ENCODE results near the gene HSPB6.
"Not testable (repeated sequence)": the region's sequence is repeated elsewhere in the genome, so short reads cannot be mapped to it uniquely, and the experiment has no call there.

Gene HSPB6, protein sequence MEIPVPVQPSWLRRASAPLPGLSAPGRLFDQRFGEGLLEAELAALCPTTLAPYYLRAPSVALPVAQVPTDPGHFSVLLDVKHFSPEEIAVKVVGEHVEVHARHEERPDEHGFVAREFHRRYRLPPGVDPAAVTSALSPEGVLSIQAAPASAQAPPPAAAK

DNA sequence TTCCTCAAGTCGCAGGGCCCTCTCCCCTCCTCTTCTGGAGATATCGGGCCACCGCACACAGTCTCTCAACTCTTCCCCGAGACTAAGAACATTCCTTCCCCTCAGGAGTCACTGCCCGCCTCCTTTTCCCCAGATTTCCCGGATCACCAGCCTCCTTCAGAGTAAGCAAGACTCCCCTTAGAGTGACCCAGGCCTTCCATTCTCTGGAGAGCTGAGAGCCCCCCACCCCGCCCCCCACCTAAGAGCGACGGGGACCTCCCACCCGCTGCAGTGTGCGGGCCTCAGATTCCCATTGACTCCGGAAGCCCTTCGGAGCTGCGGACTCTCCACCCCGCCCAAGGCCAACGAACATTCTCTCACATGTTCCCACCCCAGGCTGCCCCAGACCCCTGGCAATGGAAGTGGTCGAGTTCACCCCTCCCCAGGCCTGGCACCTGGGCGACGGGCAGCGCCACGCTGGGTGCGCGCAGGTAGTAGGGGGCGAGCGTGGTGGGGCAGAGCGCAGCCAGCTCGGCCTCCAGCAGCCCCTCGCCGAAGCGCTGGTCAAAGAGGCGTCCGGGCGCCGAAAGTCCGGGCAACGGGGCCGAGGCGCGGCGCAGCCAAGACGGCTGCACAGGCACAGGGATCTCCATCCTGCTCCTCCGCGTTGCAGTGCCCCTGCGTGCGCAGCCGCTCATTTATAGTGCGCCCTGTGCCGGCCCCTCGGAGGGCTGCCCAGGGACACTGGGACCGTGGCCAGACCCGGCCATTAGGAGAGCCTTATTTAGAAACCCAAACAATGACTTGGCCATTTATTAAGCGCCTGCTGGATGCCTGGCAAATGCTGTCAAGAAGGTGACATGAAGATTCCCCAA, at the start of gene HSPB6:
TSS of gene HSPB6 (minus strand) at position 653 of the 854 bp plus-strand sequence. CDS start at position 632, 21 bp downstream.
- Histone ChIP-seq H3K9ac (ENCODE audit: low read depth, low read length) (peak within 1 kb of the TSS; percentile 95), H3K36me3 (ENCODE audit: insufficient read depth, low read length) (no peaks in the 10 kb centered on the region), H3K4me1 (ENCODE audit: insufficient read depth, low read length) (peaks cover 3% of the 10 kb centered on the region; the same call in 1 of the 2 replicates), H3K9me3 (ENCODE audit: control insufficient read depth, insufficient read depth, low read length) (no peaks in the 10 kb centered on the region)

DNA sequence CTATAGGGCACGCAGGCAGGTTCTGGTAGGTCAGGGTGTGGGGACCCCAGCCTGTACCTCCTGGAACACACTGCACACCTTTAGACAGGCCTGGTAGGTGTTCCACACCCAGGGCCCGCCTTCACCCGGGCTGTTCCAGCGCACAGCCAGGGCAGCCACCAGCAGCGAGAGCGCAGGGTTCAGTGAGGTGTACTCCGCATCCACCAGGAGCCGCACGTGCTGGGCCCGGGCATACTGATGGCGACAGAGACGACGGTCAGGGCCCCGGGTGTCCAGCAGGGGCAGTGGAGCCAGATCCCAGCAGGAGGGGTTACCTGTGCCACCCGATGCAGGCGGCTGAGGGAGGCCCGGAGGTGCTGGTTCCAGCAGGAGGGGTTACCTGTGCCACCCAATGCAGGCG, 49.8 kb upstream of the HSPB6 start:
- Histone ChIP-seq H3K9me3 (ENCODE audit: control insufficient read depth, insufficient read depth, low read length) (no peaks in the 10 kb centered on the region), H3K36me3 (ENCODE audit: insufficient read depth, low read length) (no peaks in the 10 kb centered on the region), H3K9ac (ENCODE audit: low read depth, low read length) (no peak overlapping the region), H3K4me1 (ENCODE audit: insufficient read depth, low read length) (peaks cover 6% of the 10 kb centered on the region; the same call in 1 of the 2 replicates)

DNA sequence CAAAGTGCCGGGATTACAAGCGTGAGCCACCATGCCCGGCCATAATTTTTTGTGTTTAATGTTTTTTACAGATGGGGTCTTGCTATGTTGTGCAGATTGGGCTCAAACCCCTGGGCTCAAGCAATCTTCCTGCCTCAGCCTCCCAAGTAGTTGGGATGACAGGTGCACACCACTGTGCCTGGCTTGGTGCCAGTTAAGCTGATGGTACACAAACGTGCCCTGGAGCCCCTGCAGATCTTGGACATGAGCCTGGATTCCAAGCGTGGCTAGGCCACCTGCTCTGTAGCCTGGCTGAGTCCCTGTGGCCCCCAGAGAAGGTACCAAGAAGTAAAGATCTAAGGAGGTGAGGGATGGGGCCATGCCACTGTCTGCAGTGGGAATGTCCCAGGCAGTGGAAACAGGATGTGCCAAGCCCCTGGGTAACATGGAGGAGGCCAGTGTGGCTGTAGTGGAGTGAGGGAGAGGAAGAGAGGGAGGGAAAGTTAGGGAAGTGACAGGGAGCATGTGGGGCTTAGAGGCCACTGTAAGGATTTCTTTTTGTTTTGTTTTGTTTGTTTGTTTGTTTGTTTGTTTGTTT, 48.8 kb upstream of the HSPB6 start:
- no peaks in the 10 kb centered on the region for H3K9me3 ChIP-seq (ENCODE audit: control insufficient read depth, insufficient read depth, low read length)
- no peak overlapping the region for H3K9ac ChIP-seq (ENCODE audit: low read depth, low read length)
- H3K36me3 ChIP-seq (ENCODE audit: insufficient read depth, low read length), result no peaks in the 10 kb centered on the region
- peaks cover 6% of the 10 kb centered on the region; the same call in 1 of the 2 replicates for H3K4me1 ChIP-seq (ENCODE audit: insufficient read depth, low read length)

DNA sequence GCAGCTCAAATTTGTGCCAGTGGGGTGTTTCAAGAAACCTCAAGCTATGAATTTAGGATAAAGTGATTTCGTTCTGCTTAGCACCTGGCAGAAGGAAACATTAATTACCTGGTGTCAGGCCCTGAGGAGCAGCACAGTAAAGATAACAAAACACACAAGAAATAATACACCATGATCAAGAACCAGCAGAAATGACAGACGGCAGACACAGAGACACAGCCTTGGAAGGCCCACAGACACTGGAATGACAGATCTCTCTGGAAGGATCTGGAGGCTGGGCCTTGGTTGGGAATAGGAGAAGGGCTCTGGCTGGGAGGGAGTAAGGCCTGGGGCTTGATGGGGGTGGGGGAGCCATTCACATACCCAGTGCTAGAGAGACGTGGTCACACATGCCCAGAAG, 45.0 kb upstream of the HSPB6 start:
- Histone ChIP-seq H3K9me3 (ENCODE audit: control insufficient read depth, insufficient read depth, low read length) (no peaks in the 10 kb centered on the region), H3K9ac (ENCODE audit: low read depth, low read length) (no peak overlapping the region), H3K4me1 (ENCODE audit: insufficient read depth, low read length) (no peaks in the 10 kb centered on the region), H3K36me3 (ENCODE audit: insufficient read depth, low read length) (no peaks in the 10 kb centered on the region)

DNA sequence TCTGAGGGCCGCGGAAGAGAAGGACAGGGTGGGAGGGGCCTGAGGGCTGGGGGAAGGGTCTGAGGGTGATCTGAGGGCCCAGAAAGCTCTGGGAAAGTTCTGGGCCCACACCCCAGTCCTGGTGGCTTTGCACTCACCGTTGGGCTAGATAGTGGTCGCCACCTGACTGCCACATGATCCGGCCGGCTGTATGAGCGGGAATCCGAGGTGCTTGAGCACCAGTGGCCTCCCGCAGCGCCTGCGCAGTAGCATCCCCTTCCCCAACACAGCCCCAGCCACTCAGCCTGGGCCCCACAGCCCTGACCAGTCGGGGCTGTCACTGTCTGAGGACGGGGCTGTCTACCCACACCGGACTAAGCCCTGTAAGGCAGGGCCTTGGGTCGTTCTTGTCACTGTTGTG, 40.8 kb upstream of the HSPB6 start:
- Histone ChIP-seq H3K4me1 (ENCODE audit: insufficient read depth, low read length) (no peaks in the 10 kb centered on the region), H3K36me3 (ENCODE audit: insufficient read depth, low read length) (no peaks in the 10 kb centered on the region), H3K9me3 (ENCODE audit: control insufficient read depth, insufficient read depth, low read length) (no peaks in the 10 kb centered on the region), H3K9ac (ENCODE audit: low read depth, low read length) (peak overlapping the region; percentile 27; the same call in 1 of the 2 replicates)

DNA sequence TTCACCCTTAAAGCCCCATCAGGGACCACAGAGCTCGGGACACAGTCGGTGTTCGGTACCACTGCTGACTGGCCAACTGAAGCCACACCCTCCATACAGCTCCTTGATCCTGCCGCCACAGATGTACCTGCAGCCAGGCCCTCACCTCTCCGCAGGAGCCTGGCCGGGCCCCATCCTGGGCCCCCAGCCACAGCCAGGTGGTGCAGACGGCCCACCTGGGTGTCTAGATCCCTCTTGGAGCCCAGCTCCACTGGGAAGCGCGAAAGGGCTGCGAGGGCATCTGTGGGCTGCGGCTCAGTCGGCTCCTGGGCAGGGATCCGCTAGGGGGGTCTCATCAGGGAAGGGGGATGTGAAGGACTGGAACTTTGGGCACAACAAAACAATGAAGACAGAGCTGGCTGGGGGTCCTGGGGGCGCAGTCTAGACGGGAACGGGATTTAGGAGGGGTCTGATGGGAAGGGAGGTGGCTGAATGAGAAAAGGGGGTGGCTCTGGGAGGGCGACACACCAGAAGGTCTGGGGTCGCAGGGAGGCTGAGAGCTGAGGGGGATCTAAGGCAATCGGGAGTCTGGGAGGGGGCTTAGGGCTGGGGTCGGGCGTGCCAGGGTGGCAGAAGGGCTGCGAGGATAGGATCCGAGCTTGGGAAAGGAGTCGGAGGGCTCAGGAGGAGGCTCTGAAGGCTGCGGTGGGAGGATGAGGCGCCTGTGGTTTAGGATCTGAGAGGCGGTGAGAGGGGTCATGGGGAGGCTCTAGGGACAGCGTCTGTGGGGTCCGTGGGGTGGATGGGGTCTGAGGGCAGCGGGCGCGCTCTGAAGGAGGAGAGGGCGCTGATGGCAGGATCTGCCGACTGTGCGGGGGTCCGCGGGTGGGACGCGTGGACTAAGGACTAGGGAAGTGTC, 40.1 kb upstream of the HSPB6 start:
- Histone ChIP-seq H3K9ac (ENCODE audit: low read depth, low read length) (peak overlapping the region; percentile 27; the same call in 1 of the 2 replicates), H3K4me1 (ENCODE audit: insufficient read depth, low read length) (no peaks in the 10 kb centered on the region), H3K9me3 (ENCODE audit: control insufficient read depth, insufficient read depth, low read length) (no peaks in the 10 kb centered on the region), H3K36me3 (ENCODE audit: insufficient read depth, low read length) (no peaks in the 10 kb centered on the region)

DNA sequence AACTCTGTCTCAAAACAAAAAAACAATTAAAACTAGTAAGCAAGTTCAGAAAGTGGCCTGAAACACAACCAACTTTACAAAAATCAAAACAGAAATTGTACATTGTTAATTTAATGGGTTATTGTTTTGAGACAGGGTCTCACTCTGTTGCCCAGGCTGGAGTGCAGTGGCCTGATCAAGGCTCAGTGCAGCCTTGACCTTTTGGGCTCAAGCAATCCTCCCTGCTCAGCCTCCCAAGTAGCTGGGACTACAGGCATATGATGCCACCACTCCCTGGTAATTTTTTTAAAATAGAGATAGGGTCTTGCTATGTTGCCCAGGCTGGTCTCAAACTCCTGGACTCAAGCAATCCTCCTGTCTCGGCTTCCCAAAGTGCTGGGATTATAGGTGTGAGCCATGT, 38.7 kb upstream of the HSPB6 start:
- not testable (repeated sequence) for H3K9me3 ChIP-seq (ENCODE audit: control insufficient read depth, insufficient read depth, low read length); H3K4me1 ChIP-seq (ENCODE audit: insufficient read depth, low read length); H3K36me3 ChIP-seq (ENCODE audit: insufficient read depth, low read length); H3K9ac ChIP-seq (ENCODE audit: low read depth, low read length)

DNA sequence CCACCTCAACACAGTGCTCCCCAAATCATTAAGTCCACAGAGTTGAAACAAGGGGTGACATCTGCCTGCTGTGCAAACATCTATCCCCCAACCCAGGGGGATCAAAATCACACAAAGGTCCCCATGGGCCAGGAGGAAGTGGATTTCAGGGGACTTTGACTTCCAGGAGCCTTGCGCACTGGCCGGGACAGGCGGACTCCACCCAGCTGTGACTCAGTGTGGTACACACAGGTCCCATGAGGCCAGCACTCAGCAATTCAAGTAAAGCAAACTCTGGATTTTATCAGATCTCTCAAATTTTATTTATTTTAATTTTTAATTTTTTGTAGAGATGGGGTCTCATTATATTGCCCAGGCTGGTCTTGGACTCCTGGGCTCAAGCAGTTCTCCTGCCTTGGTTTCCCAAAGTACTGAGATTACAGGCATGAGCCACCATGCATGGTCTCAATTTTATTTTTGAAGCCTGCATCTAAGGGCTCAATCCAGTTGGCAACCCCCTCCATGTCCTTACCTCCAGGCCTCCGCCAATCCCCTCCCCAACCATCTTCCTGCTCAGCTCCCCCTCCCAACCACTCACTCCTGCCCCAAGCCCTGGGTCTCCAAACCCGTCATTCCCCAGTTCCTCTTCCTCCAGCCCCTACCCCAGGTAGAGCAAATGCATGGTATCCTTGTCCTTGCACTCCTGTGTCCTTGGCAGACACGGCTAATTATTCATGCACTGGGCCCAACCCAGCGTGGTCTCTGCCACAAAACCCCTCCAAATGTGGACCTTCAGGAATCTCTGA, 36.7 kb upstream of the HSPB6 start:
- Histone ChIP-seq H3K9me3 (ENCODE audit: control insufficient read depth, insufficient read depth, low read length) (no peaks in the 10 kb centered on the region), H3K4me1 (ENCODE audit: insufficient read depth, low read length) (no peaks in the 10 kb centered on the region), H3K36me3 (ENCODE audit: insufficient read depth, low read length) (no peaks in the 10 kb centered on the region), H3K9ac (ENCODE audit: low read depth, low read length) (no peak overlapping the region)

DNA sequence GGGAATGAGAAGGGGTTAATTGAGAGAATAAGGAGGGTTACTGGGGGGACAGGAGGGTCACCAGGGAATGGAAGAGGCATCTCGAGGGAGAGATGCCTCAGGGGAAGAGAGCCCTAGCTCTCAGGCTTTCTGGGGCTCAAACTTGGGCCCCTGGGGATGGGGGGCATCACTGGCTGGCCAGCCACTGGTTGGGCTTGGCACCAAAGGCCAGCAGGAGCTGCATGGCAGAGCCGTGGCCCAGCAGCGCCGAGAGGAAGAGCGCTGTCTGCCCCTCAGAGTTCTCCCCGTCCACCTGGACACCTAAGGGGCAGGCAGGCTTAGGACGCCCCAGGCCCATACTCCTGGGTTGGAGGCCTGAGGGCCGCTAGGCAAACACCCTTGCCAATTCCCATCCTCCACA, 36.1 kb upstream of the HSPB6 start:
- Histone ChIP-seq H3K9me3 (ENCODE audit: control insufficient read depth, insufficient read depth, low read length) (no peaks in the 10 kb centered on the region), H3K36me3 (ENCODE audit: insufficient read depth, low read length) (no peaks in the 10 kb centered on the region), H3K4me1 (ENCODE audit: insufficient read depth, low read length) (no peaks in the 10 kb centered on the region), H3K9ac (ENCODE audit: low read depth, low read length) (no peak overlapping the region)

DNA sequence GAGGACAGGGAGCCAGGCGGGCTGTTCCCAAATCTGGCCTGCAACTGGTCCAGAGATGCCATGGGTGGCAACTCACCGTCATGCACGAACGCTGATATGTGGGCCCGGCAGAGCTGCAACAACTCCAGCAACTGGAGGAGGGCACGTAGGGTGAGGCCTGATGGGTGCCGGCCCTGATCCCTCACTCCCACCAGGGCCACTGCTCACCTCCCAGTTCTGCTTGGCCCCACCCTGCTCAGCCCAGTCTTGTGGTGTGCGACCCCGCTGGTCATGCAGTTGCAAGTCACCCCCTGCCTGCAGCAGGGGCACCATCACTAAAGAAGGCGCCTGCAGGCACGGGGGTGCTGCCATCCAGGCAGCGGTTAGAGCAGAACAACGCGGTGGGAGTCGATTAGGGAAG, 35.5 kb upstream of the HSPB6 start:
- no peak overlapping the region for H3K9ac ChIP-seq (ENCODE audit: low read depth, low read length)
- no peaks in the 10 kb centered on the region for H3K36me3 ChIP-seq (ENCODE audit: insufficient read depth, low read length)
- H3K4me1 ChIP-seq (ENCODE audit: insufficient read depth, low read length), result no peaks in the 10 kb centered on the region
- H3K9me3 ChIP-seq (ENCODE audit: control insufficient read depth, insufficient read depth, low read length), result no peaks in the 10 kb centered on the region

DNA sequence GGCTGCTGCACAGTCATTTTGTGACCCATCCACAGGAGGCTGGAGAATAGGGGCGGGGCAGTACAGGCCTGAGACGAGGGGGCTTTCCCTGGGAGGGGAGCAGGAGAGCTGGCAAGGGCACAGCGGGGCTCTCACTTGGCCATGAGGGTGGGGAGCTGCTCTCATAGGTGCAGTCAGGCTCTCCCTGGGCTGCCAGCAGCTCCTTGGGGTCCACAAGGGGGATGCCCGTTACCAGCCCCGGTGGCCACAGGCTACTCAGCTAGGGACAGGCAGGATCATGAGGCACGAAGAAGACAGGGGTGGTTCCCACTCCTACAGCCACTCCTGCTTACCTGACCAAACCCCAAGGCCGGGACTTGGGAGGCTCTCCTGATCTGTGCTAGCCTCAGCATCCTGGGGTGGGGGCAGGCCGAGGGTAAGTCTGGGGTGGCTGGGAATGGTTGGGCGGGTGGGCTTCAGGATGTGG, 35.0 kb upstream of the HSPB6 start:
- Histone ChIP-seq H3K9ac (ENCODE audit: low read depth, low read length) (no peak overlapping the region), H3K9me3 (ENCODE audit: control insufficient read depth, insufficient read depth, low read length) (no peaks in the 10 kb centered on the region), H3K36me3 (ENCODE audit: insufficient read depth, low read length) (no peaks in the 10 kb centered on the region), H3K4me1 (ENCODE audit: insufficient read depth, low read length) (no peaks in the 10 kb centered on the region)

DNA sequence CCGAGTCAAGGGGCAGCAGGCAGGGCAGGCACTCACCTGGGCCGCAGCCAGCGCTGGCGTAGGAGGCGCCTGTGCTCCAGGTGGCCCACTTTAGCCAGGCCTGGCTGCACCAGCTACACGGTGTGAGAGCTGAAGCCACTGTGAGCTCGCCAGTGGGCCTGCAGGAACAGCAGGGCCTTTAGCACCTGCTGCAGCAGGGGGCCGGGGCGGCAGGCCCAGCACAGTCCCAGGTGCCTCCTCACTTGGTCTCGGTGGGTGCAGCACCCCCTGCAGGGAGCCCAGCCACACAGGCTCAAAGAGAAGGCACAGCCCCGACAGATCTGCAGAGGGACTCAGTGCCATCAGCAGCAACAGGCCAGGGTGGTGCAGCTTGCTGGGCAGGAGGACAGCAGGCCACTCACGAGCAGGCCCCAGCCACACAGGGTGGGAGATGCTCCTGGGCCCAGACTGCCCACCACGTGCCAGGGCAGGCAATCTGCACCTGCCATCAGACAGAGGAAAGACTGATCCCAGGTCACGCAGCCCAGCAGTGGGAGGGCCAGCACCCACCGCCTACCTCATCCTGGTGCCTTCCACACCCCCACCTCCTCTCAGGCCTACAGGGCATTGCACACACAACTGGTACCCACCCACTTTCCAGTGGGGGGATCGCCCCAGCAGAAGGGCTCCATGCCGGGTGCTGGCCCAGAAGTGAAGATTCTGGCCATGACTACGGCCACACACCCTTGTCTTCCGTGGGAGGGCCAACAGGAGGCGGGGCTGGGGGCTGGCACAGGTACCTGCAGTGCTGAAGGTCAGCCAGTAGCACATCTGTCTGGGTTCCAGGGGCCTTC, 34.4 kb upstream of the HSPB6 start:
- Histone ChIP-seq H3K9ac (ENCODE audit: low read depth, low read length) (no peak overlapping the region), H3K9me3 (ENCODE audit: control insufficient read depth, insufficient read depth, low read length) (no peaks in the 10 kb centered on the region), H3K36me3 (ENCODE audit: insufficient read depth, low read length) (no peaks in the 10 kb centered on the region), H3K4me1 (ENCODE audit: insufficient read depth, low read length) (no peaks in the 10 kb centered on the region)

All from ES-I3 (cell line).